GM18870 (cell line): ENCODE results near the gene MYCBP2.
"Not testable (repeated sequence)": the region's sequence is repeated elsewhere in the genome, so short reads cannot be mapped to it uniquely, and the experiment has no call there.

Experiments used
- ATAC-seq: cut with Tn5 transposase; IDR thresholded peaks from one replicate; pipeline ENCODE4 v1.9.1; 2021; ENCODE audit warnings: moderate library complexity; ENCODE audit not compliant: unreplicated experiment

MYCBP2 gene

DNA sequence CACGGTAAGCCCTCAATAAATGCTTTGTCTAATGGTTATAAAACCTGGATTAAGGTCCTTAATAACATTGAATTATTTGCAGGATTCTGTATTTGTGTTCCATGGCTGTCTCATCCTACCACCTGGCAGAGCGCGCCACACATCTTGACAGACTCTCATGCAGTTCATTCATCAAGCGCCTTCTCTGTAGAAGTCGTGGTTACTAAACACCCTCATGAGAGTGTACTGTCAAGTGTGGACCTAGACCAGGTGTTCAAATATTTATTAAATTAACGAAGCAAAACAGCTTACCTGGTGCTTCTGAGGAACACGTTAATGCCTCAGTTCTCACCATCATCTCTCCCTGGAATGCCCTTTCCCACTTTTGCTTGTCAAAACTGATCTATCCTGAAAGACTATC, 286.8 kb downstream of the MYCBP2 start:
- ATAC-seq, result no peak

DNA sequence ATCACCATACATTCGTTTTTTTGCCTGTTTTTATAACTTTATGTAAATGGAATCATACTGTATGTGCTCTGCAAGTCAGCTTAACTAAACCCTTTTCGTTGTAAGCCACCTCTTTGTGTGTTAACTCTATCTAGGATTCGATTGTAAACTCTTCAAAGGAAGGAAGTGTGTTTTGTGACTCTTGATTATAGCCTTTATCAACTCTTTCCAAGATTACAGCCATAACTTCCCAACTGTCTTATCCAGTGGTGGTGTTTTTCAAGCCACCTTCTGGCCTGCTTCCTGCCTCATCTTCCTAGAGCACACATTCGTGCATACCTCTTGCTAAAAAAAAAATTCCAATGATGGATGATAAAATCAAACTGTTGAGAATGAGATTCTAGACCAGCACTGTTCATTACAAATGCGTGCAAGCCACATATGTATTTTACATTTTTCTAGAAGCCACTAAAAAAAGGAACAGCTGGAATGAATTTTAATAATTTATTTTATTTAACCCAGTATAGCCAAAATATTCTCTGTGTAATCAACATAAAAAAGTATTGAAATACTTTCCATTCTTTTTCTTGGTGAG, 287.9 kb downstream of the MYCBP2 start:
- no peak for ATAC-seq

DNA sequence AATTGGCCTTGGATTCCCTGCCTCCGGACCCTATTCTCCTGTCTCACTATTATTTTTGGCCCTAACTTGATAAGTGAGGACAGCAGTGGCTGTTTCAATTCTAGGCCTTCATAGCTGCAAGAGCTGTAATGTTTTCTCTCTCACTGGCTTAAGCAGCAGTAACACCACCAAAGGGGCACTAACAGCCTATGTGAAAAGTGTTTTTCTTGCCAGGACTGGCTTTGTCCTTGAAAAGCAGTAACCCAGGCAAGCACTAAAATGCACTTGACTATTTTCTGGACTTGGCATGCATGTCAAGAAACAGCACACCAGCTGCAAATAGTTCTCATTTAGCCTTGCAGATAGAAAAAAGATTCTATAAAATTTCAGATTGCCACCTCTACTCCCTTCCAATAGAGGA, 290.6 kb downstream of the MYCBP2 start:
- ATAC-seq, result no peak

DNA sequence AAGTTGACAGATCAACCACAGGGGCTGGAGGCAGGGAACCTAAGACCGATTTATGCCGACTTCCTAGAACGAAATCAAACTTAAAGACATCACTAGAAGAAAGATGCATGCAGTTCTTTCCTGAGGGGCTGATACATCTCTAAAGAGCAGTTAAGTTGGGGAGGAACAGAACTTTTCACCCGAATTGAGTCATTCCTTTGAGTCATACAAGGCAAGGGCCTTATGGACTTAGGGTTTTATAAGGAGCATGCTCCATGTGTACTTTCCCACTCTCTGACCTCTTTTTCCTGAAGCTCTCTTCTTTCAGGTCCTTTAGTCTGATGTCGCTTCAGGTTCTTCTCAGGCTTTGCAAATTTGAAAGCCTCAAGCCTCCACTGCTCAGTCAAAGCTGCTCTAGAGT, 292.0 kb downstream of the MYCBP2 start:
- no peak for ATAC-seq

DNA sequence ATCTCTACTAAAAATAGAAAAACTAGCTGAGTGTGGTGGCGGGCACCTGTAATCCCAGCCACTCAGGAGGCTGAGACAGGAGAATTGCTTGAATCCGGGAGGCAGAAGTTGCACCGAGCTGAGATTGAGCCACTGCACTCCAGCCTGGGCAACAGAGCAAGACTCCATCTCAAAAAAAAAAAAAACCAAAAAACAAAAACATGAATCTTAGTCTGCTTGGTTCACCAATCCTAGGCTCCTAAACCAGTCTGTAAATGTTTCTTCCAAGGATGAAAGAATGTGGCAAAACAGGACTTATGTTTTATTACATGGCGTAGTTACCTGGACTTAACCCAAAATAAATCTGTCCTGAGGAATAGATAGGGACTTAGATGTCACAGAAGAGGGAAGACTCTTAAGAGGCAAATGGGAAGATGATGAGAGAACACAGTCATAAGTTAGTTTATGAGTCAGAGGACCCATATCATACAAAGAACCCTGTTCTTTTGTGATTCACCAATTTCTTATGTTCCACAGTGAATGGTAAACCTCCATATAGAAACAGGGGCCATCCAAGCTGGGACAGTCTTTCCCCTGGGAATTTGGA, 293.1 kb downstream of the MYCBP2 start:
- ATAC-seq, result no peak

DNA sequence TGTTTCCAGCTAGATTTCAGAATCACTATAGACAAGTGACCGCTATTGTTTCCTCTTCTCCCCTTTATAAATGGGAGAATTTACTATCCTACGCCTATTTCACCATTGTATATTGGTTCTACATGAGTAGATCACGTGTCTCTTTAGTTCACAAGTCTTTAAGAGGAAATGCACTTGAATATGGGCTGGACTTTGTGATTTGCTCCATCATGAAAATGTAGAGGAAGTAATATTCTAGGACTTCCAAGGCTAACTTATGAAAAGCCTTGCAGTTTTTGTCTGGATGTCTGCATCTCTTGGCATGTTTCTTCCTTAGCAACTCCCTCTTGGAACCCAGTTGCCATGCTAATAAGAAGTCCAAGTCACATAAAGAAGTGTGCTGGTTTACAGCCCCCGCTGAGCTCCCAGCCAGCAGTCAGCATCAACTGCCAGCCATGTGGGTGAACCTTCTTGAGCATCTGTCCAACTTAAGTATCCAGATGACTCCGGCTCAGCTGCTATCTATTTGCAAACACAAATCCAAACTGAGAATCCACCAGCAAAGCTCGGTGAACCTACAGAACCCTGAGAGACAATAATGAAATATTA, 295.1 kb downstream of the MYCBP2 start:
- no peak for ATAC-seq

DNA sequence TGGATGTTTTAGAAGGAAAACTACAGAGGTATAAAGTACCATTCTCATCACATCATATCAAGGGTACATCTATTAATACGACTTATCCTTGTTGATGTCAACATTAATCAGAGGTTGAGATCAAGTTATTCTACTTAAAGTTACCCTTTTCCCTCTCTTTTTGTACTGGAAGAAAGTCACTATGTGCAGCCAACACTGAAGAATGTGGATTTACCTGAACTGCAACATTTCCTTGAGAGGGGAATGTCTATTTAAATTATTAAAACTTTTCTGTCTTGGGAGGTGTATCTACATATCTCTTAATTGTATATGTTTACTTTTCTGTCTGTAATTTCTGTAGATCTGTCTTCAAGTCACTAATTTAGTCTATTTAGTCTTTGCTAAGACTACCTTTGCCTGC, 297.5 kb downstream of the MYCBP2 start:
- no peak for ATAC-seq

DNA sequence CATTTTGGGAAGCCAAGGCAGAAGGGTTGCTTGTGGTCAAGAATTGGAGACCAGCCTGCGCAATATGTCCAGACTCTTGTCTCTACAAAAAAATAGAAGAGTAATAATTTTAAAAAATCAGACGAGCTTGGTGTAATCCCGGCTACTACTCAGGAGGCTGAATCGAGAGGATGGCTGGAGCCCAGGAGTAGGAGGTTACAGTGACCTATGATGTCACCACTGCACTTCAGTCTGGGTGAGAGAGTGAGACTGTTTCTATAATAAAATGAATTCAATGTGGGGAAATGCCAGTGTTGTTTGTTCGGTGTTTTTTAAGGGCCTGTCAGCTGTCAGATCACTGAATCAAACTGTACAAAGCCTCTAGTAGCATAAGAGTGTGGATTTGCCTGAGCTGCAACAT, 298.7 kb downstream of the MYCBP2 start:
- ATAC-seq, result no peak

DNA sequence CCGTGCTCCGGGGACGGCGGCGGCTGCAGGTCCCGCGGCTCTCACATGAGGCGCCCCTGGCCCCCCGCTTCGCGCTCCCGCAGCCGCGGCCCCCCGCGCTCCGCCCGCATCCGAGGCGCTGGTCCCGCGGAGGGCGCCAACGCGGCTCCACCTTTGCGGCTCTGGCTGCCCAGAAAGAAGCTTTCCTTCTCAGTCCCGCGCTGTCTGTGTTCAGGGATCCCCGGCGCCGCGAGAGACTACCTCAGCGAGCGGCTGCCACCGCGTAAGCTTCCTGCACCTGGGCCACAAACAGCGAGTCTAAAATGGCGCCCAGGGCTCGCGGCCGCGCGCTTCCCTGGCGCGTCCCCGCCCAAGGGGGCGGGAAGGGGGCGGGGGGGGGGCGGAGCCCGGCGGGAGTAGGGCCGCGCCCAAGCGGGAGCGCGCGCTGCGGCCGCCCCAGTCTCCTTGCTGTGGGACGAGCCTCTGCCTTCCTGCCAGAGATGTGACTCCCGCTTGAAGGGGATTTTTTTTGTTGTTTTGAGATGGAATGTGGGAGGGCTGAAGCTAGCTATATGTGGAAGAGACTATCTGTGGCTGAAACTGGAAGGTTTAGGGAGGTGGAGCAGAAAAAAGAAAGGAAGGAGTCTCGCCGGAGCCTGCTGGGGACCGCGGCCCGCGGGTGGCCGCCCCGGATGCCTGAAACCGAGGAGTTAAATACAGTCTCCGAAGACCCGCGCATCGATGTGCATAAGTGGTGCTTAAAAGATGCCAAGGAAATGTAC, 299.9 kb downstream of the MYCBP2 start, which contains the start of gene FBXL3:
Gene FBXL3, minus strand, starts transcription at position 299 of the 761 bp plus-strand sequence. CDS start 5,299 bp downstream, outside the sequence.
- ATAC-seq, result peak; percentile 57

DNA sequence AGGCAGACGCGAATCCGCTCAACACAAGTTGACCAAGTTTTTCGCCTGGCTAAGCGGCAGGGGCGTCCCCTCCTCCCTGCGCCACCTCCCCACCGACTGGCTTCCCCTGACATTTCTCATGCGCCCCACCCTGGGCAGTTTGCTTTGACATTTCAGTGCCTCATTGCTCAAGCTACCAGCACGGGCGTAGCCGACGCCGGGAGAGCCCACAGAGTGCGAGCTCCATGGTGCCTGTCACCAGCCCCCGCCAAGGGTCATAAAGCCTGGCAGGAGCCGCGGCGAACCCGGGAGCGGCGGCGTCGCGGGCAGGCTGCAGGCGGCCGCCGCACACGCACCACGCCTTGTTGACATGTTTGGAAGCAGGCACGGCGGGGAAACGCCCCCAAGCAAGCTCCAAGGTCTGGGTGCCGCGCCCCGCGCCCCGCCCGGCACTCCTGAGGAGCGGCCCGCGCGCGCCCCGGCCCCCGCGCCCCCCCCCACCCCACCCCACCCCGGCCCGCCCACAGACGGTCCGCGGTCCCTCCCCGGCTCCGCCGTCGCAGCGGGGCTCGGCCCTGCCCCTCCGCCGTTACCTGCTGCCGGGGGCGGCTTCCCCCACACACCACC, 300.5 kb downstream of the MYCBP2 start:
- peak; percentile 42 for ATAC-seq

DNA sequence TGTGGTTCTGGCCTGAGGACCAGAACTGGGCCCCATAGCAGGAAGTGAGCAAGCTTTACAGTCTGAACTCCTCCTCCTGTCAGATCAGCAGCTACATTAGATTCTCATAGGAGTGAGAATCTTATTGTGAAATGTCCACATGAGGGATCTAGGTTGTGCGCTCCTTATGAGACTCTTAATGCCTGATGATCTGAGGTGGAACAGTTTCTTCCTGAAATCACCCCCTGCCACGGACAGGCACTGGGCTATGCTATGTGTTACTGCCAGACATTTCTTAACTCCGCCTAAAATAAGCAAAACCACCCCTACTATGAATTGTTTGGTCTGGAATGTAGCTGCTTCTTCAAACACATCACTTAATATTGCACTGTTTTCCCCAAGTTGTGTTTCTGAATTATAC, 304.6 kb downstream of the MYCBP2 start:
- ATAC-seq, result no peak

DNA sequence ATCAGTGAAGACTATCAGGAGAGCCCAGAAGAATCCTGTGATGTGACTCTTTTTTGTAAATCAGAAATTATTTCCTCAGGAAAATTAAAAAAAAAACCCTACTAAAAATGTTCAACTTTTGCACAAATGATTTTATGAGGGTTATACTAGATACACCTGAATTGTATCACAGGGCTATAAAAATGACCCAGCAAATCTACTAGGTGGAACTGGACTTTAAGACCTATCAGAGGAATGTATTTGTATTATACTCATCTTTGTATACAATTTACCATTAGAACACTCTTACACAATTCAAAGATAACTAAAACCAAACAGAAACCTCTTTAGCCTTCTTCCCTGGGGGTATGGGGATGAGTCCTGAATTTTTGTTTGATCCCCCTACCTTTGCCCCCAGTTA, 307.1 kb downstream of the MYCBP2 start:
- ATAC-seq, result no peak

DNA sequence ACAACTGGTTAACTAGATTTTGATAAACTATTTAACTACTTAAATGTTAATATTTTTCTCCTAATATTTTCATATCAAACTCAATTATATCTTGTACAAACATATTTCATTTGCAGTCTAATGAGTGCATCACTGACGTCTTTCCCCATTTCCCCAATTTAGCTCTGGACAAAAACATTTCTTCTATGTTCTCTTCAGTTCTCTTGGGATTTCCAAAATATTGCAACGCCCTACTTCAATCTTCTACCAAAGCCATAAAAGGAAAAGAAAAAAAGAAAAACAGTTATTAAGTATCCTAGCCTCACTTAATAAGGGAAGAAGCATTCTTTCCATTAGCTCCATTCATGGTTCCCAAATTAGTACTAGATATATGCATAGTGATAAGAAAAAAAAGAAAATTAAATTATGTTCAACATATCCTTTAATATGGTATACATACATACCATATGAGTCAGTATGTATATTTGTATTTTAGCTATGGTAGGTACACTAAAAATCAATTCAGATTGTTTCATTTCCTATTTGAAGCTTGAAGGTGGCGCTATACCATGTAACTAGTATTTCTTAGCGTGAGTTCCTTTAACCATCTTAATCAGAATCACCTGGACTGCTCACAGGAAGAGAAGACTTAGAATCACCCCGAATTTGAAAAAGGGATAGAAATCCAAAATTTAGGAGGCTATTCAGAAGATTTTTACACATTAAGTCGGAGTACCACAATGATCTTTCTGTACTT, 309.8 kb downstream of the MYCBP2 start:
- no peak for ATAC-seq

DNA sequence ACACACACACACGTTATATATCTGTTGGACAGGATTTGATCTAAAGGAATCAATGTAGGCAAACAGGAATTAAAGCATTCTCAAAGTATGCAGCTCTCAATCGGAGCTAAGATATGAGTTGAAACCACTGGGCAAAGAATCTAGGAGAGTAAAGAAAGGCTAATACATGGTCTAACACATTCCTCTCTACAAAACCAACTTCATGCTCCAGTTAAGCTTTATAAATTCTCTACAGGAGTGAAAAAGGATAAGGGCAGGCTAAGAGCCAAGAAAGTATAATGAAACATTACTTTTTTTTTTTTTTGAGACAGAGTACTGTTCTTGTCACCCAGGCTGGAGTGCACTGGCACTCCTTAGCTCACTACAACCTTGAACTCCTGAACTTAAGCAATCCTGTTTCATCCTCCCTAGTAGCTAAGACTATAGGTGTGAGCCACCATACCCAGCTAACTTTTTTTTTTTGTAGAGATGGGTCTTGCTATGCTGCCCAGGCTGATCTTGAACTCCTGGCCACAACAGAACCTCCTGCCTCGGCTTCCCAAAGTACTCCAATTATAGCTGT, 310.6 kb downstream of the MYCBP2 start:
- ATAC-seq, result no peak

DNA sequence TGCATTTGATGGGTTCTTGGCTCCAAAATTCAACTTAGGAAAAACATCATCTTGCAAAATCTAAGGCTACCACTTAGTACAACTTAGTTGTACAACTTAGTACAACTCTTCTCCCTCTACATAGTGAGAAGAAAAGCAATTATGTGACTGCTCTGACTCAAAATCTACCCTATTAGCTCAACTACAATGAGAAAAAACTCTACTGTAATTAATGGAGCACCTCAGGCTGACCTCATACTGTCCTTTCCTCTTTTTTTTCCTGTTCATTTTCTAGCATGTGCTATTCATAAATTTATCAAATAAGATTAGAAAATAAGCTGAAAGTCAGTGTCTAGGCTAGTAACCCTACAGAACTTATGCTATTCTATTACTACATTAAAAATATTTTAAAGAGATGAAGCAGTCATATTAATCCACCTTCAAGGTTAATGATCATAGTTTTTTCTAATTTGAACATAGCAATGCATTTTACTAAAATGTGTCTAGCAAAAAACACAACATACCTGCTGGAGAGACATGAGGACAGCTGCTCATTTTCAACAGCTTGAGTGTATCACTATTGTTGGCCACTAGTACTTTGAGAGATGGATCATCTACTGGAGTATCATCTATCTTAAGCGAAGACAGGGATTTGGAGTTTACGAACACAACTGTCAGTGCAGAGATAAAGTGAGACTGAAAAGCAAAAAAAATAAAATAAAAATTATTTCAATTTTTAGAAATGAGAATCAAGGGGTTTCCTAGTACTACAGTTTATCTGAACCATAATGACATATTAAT, 311.8 kb downstream of the MYCBP2 start:
- ATAC-seq, result no peak

DNA sequence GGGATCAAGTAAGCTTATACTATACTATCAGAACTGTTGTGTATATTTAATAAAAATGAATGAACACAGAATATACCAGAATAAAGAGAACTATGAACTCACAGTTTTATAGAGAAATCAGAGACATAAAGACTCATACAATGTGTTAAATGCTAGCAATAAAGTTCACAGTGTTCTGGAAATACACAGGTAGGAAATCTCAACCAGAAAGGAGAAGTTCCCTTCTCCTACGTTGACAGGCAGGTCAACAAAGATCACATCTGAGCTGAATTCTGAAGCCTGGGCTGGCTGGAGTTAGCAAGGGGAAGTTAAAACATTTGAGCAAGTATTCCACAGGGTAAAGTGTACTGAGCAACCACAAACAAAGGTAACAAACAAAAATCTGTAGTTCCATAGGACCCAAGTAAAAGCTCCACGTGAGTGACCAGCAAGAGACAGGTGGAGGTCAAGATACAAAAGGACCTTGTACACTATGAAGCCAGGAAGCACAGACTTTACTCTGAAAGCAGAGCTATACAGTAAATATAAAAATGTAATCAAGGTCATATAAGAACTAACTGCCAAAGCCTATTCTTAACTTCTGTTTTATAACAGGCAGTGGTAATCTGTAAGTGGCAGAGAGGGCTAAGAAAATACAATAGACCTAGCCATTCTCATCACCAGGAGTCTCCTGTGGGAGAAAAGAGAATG, 312.9 kb downstream of the MYCBP2 start:
- no peak for ATAC-seq

DNA sequence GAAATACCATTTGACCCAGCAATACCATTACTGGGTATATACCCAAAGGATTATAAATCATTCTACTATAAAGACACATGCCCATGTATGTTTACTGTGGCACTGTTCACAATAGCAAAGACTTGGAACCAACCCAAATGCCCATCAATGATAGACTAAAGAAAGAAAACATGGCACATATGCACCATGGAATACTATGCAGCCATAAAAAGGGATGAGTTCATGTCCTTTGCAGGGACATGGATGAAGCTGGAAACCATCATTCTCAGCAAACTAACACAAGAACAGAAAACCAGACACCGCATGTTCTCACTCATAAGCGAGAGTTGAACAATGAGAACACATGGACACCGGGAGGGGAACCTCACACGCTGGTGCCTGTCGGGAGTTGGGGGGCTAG, 317.2 kb downstream of the MYCBP2 start:
- ATAC-seq, result not testable (repeated sequence)

DNA sequence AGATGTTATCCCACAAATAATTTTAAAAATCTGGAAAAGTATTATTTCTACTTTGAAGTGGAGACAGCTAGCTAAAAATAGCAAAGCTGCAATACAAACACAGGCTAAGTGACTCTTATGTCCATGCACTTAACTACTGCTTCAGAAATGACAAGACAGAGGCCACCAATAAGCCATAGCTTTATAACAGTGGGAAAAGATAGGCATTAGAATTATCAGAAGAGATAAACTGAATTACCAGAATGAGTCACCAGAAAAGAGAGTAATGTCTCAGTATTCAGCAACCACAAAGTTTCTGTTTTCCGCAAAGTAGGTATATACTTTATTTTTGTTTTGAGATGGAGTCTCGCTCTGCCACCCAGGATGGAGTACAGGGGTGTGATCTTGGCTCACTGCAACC, 317.9 kb downstream of the MYCBP2 start:
- ATAC-seq, result no peak

DNA sequence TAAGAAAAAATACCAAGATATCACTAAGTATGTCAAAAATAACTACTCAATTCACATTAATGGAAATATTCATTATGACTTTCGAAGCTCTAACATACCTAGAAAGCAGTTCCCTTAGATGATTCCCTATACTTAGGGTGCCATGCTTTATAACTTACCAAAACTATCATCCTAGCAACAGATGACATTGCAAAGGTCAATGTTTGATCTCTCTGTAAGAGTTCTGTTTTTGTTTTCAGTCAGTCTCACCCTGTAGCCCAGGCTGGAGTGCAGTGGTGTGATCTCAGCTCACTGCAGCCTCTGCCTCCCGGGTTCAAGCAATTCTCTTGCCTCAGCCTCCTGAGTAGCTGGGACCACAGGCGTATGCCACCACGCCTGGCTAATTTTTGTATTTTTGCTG, 318.6 kb downstream of the MYCBP2 start:
- ATAC-seq, result peak; percentile 64
